CD4-positive, alpha-beta T cell treated with Interleukin-21 for 1 hour (primary cell): ENCODE measurements around the gene RING1.

Source experiments
- DNase-seq: peaks from one replicate; pipeline ENCODE4 v3.0.0-alpha.2; 2020

Gene RING1

DNA sequence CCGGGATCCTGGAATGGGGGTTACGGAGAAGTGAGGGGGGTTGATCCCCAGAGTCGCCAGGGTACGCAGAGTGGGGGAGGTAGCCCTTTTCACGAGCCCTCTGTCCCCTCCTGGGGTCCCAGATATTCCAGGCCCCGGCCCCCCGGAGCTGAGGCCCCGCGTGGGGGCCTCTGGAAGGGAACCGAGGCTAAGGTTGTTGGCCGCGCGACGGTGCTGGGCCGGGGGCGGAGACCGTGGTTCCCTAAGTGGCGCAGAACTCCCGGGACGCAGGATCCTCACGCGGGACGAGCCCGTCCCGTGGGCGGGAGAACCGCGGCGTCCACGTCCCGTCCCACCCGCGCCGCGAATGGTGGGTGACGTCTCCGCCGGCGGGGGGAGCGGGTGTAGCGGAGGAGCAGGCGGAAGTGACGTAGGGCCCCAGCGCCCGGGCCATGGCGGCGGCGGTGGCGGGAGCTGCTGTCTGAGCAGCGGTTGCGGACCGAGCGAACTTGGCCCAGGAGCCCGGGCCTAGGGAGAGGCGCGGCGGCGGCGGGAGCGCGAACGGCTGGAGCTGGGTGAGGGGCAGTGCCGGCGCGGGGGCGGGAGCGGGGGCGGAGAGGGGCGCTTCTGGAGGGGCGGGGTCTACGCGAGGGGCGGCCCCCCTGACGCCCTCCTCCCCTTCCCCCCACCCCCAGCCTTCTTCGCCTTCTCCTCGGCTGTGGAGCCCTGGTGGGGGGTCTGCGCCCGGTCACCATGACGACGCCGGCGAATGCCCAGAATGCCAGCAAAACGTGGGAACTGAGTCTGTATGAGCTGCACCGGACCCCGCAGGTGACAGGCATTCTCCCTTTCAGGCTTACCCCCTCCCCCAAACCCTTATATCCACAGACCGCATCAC is at the start of gene RING1:
TSS of gene RING1 (plus strand) at position 410 of the 877 bp plus-strand sequence. CDS start at position 733, 323 bp downstream.
- peak; percentile 88 for DNase-seq

DNA sequence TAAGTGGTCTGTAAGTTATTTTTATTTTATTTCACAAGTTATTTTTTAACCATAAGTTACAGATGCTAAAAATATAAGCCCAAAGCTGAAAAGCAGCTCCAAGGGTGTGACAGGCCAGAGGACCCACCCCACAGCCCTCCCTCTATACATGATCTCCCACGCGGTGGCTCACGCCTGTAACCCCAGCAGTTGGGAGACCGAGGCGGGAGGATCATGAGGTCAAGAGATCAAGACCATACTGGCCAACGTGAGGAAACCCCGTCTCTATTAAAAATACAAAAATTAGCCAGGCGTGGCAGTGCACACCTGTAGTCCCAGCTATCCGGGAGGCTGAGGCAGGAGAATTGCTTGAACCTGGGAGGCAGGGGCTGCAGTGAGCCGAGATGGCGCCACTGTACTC is 48.2 kb upstream of the RING1 start:
- DNase-seq = no peak

DNA sequence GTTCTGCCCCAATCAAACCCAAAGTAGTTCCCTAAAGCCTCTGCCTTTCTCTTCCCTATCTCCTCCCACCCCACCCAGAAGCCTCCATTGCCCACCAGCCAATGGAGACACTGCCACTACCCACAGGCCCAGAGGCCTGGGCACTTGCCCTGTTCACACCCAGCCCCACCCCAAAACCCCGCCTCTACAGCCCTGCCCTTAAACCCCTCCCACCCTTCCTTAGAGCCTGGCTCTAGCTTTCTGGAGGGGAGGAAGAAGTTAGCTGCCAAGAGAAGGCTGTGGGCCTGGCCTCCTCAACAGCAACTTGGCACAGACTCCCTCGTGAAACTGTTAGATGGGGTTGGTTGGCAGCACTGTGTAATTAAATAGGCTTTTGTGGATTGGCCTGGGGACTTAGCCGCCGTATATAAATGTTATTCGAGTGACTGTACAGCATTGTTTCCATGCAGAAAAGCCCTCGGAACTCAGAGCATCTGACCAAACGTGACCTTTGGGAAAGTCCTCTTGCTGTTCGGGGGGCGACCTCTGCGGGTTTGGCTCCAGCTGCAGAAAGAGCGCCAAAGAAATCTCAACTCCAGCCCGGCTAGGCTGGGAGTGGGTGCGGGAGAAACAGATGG is 47.5 kb upstream of the RING1 start:
- DNase-seq = no peak

- peak; percentile 84 for DNase-seq
These were observed 46.7 kb upstream of the RING1 start for GRCh38 chr6:33161354-33162331.

DNA sequence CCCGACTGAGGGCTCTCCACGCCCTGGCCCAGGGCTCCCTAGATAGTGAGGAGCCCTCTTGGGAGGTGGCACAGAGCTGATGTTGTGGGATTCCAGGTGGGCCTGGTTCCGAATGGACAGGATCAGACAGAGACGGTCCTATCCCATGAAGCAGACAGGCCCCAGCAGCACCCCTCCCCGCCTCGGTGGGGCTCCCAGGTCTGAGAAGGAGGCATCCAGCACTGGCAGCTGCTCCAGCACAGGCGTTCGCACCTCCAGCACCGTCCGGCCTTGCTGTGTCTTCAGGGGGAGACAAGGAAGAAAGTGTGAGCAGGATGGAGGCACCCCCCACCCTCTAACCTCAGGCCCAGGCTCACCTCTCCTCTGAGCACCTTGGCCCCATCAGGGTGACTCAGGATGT is 44.8 kb upstream of the RING1 start:
- DNase-seq = no peak

GRCh38 chr6:33164176-33164575 is 44.1 kb upstream of the RING1 start:
- no peak for DNase-seq

- DNase-seq = no peak
These were observed 43.5 kb upstream of the RING1 start for GRCh38 chr6:33164665-33165373.

- DNase-seq = no peak
These were observed 42.6 kb upstream of the RING1 start for GRCh38 chr6:33165581-33166258.

DNA sequence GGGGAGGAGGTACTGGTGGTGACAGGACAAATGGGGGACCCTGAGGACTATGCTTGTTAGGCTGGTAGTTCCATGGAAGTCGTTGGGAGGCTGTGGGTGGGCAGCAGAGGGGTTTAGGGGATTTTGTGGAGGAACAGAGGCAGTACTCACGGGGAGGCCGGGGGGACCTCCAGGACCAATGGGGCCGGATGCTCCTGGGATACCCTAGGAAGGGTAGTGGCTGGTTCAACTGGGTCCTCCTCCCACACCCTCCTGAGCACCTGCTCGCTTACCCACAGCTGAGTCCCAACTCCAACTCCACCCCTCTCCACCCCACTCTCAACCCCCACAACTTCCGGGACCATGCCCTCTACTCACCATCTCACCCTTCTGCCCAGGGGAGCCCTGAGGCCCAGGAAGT is 41.9 kb upstream of the RING1 start:
- no peak for DNase-seq

DNA sequence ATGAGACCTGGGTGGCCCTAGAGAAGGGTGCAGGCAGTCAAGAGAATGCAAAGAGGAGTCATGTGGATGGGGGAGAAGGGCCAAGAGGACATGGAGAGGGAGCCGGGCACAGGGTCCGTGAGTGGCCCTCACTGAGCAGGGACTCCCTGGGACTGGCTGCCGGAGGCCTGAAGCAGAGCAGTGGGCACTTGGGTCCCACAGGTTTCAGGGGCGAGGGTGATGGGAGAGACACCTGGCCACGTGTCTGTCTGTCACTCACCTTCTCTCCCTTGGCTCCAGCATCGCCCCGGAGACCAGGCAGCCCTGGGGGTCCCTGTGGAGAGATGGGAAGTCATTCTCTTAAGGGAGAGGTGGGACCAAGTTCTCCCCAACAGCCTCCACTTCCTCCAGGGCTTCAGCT is 41.5 kb upstream of the RING1 start:
- DNase-seq = no peak

DNA sequence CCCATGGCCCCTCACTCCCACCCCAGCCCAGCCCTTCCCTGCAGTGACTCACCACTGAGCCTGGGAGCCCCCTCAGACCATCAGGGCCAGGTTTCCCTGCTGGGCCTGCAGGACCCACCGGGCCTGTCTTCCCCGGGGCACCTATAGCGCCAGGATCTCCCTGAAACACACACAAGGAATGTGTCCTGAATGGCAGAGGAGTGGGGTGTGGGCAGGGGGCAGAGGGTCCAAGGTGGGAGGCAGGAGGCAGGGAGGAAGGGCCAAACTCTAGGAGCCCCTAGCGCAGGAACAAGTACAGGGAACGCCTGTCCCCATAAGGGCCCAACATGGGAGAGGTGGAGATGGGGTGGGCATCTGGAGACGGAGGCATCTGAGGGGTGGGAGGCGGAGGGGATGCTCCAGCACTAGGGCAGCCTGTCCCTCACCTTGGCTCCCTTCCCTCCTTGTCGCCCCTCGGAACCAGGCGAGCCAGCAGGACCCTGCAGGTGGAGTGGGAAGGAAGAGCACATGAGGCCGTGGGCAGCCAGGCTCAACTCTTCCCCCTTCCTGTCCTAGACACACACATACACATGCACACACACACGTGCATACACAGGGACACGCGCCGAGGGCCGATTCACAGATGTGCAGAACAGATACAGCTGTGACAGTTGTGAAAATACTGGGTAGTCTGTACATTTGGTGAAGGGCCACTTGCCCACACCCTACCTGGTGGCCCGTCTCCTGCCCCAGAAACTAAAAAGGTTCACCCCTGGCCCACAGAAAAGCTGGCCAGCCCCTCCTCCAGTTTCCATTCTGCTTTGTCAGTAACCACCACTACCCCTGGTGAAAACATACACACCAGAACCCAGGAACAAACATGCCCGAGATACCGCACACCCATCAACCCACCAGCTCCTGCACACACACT is 40.7 kb upstream of the RING1 start:
- no peak for DNase-seq

- no peak for DNase-seq
These were observed 40.1 kb upstream of the RING1 start for GRCh38 chr6:33168284-33168601.

- DNase-seq = no peak
These were observed 39.7 kb upstream of the RING1 start for GRCh38 chr6:33168639-33169038.

- no peak for DNase-seq
These were observed 38.8 kb upstream of the RING1 start for GRCh38 chr6:33169291-33170175.

DNA sequence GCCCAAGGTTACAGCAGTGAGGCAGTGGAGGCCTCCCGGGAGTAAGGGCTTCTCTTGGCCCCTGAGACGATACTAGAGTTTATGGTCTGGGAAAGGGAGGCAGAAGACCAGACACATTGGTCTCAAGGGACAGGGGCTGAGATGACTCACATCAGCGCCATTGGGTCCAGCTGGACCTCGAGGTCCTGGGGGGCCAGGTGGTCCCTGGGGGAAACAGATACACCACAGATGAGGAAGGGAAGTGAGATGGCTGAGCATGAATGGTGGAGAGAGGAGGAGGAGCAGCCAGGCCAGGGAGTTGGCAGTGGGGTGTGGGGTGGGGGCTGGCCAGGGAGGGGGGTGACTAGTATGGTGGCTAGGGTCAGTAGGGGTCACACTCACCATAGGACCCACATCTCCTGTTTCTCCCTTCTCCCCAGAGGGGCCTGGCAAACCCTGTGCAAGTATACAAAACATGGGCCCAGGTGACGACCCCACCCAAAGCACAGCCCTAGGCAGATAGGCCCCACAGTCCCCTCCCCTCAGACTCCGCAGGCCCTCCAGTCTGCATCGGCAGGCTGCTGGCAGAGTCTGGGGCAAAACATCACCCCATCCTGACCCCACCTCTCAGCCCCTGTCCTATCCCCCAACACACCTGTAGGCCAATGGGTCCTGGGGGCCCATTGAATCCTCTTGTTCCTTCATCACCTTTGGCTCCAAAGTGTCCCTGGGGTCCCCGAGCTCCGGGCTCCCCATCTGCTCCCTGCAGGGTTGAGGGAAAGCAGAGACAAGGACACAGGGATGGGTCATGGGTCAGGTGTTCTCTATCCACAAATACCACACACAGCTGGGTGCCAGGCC is 37.9 kb upstream of the RING1 start:
- DNase-seq = no peak

GRCh38 chr6:33171016-33171879 is 37.1 kb upstream of the RING1 start:
- no peak for DNase-seq

DNA sequence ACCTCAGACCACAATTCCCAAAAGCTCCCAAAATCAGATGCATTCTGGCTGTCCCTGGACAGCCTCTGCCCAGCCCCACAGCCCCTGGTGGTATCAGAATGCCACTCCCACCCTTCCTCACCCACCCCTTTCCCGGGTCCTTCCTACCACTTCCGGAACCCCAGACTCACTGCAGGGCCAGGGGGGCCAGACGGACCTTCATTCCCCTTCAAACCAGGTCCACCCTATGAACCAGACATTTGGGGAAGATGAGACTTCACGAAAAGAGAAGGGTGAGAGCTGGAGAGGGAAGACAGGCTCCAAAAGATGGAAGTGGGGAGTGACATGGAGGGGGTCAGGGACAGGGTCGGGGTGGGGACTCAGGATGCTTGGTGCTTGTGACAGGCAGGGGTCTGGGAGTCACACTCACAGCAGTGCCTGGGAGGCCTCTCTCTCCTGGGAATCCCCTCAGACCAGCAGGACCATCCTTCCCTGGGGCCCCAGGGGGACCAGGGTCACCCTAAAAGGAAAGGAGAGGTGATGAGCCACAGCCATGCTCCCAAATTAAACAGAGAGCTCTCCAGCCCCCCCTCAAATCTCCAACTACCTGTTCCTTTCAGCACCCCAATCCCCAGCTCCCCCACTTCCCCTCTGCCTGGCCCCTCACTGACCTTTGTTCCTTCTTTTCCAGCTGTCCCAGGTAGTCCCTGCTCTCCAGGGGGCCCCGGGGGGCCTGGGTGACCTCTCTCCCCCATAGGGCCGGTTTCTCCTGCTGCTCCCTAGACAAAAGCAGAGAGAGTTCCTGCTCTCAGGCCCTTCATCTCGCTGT is 36.2 kb upstream of the RING1 start:
- no peak for DNase-seq
